Psoas muscle (tissue), 8 donors: ENCODE data around the gene MRAP. TPM values are rescaled to one million over a fixed set of nuclear protein-coding genes. Genes with fewer than 3 reads are reported as not detected.
A peak's percentile ranks its signal among the peaks of the same experiment; 100 is the strongest.

Experiments
- ATAC-seq, 4 donors: fragments of 200-7000 bp; cut with Tn5 transposase; one replicate each; pipeline ENCODE4 v1.9.1; 2020; ENCODE audit warnings: moderate library complexity in 3 of 4, mild to moderate bottlenecking in 2 of 4
- DNase-seq, 2 donors: peaks; one replicate each; pipeline ENCODE4 v3.0.0-alpha.2; 2020
- H3K27ac ChIP-seq: fragments of 200-600 bp; one replicate; pipeline ENCODE4 v1.8.0; 2022
- H3K27me3 ChIP-seq, 3 donors: fragments of 200-600 bp in 1 of 3; one replicate each; pipeline versions ENCODE4 v1.6.1 to v1.8.0; 2013 to 2022; ENCODE audit warnings: low read length in 2 of 3, mild to moderate bottlenecking in 2 of 3, moderate library complexity in 1 of 3; ENCODE audit not compliant: insufficient read depth in 3 of 3
- H3K36me3 ChIP-seq, 2 donors: fragments of 200-600 bp in 1 of 2; one replicate each; pipeline versions ENCODE4 v1.6.1 to v1.8.0; 2013 to 2022; ENCODE audit warnings: low read depth in 1 of 2, mild to moderate bottlenecking in 1 of 2, moderate library complexity in 1 of 2; ENCODE audit not compliant: insufficient read depth in 1 of 2
- H3K4me1 ChIP-seq: fragments of 200-600 bp; one replicate; pipeline ENCODE4 v1.8.0; 2022
- H3K4me3 ChIP-seq: fragments of 200-600 bp; one replicate; pipeline ENCODE4 v1.8.0; 2022; ENCODE audit warnings: mild to moderate bottlenecking
- H3K9me3 ChIP-seq: fragments of 200-600 bp; one replicate; pipeline ENCODE4 v1.8.0; 2022
- CTCF ChIP-seq: fragments of 200-600 bp; IDR thresholded peaks from one replicate; pipeline ENCODE4 v1.8.0; 2022; ENCODE audit warnings: antibody characterized with exemption
- WGBS, 3 donors: extraction: QIAGEN DNeasy Blood & Tissue Kit; methylation state at CpG; one replicate each; pipeline versions ENCODE4 v1.1.6 to v1.1.7; 2013; 5-methylcytosine and 5-hydroxymethylcytosine counted together
- intact Hi-C, 2 donors: fragments of 100-400 bp; cut with DNase I; formaldehyde crosslinking; loops; one replicate each; pipeline versions ENCODE4 v1.11.0 to v1.14.2; 2022
- polyA plus RNA-seq, 3 donors: library from polyadenylated mRNA; stranded (reverse); fragments of 200-250 nt; gene quantifications; one replicate each; pipeline ENCODE4 v1.2.3, GENCODE V29; 2013
- total RNA-seq, 4 donors: library from RNA; stranded (reverse); fragmentation: NEBNext Ultra II Directional in 2 of 4; extraction: Animal tissue kit (Norgen Biotek cat#: 25700) in 2 of 4; gene quantifications; one replicate each; pipeline versions ENCODE4 v1.2.1 to v1.2.4, GENCODE V29; 2021 to 2023
- donor health status: healthy with polysubstance abuse.
- donor health status: DM: no; HTN: no; CAD: no; lungs with moderate emphysema.
- donor health status: Bipolar disorder and iron deficiency.
- donor health status: healthy.
- donor health status: DM: yes; HTN: yes; CAD: no.
- donor health status: DM: no; HTN: no; CAD: no.
- donor health status: DM: no; HTN: no; CAD: no.
- donor health status: DM: yes; HTN: yes; CAD: no.

Gene MRAP
- total and polyA plus RNA-seq, 7 donors: 0.16 to 3.1 (median 0.37) TPM; not detected in 2

GRCh38 chr21:32335601-32336575 lies 37.2 kb downstream of the MRAP start:
- intact Hi-C loops: no loop called here
- H3K27ac ChIP-seq: no peak overlapping the region
- H3K36me3 ChIP-seq: peaks cover 3 to 93% of the 10 kb centered on the region in 2 donors
- no peak for DNase-seq
- peak; percentile 36 to 68 (median 59) for ATAC-seq
- H3K4me1 ChIP-seq: no peaks in the 10 kb centered on the region
- H3K27me3 ChIP-seq: no peaks in the 10 kb centered on the region
- TF ChIP-seq CTCF: no peak
- H3K9me3 ChIP-seq: no peaks in the 10 kb centered on the region
- no peak overlapping the region for H3K4me3 ChIP-seq
- WGBS, 3 donors: 65 to 87% (median 72%) methylated on average over 27 of the region's 27 CpGs

GRCh38 chr21:32336711-32337110 lies 38.1 kb downstream of the MRAP start:
- ATAC-seq (peak; percentile 43 to 76 (median 69)), DNase-seq (no peak)
- Histone ChIP-seq H3K4me1 (no peaks in the 10 kb centered on the region), H3K36me3 (peaks cover 5 to 93% of the 10 kb centered on the region in 2 donors), H3K27me3 (no peaks in the 10 kb centered on the region), H3K27ac (no peak overlapping the region), H3K4me3 (no peak overlapping the region), H3K9me3 (no peaks in the 10 kb centered on the region)
- intact Hi-C loops: no loop called here
- WGBS, 3 donors: 47 to 59% (median 59%) methylated on average over 1 of the region's 1 CpG
- no peak for TF ChIP-seq CTCF

- WGBS, 3 donors: 90 to 95% (median 92%) methylated on average over 8 of the region's 8 CpGs
- H3K36me3 ChIP-seq: peaks cover 5 to 95% of the 10 kb centered on the region in 2 donors
- ATAC-seq (peak in 1 of 4 donors; percentile 17), DNase-seq (no peak)
- TF ChIP-seq CTCF: no peak
- no peak overlapping the region for H3K4me3 ChIP-seq
- no peaks in the 10 kb centered on the region for H3K27me3 ChIP-seq
- H3K9me3 ChIP-seq: no peaks in the 10 kb centered on the region
- intact Hi-C loops: no loop called here
- H3K27ac ChIP-seq: no peak overlapping the region
- H3K4me1 ChIP-seq: no peaks in the 10 kb centered on the region
These were observed 38.6 kb downstream of the MRAP start for GRCh38 chr21:32337206-32337605.

- no peak for ATAC-seq
- H3K4me3 ChIP-seq: no peak overlapping the region
- no peaks in the 10 kb centered on the region for H3K4me1 ChIP-seq
- WGBS, 3 donors: 83 to 86% (median 85%) methylated on average over 23 of the region's 23 CpGs
- no peak overlapping the region for H3K27ac ChIP-seq
- no peaks in the 10 kb centered on the region for H3K9me3 ChIP-seq
- no peak for TF ChIP-seq CTCF
- intact Hi-C loops: no loop called here
- peaks cover 5 to 97% of the 10 kb centered on the region in 2 donors for H3K36me3 ChIP-seq
- H3K27me3 ChIP-seq: no peaks in the 10 kb centered on the region
- no peak for DNase-seq
These were observed 39.7 kb downstream of the MRAP start for GRCh38 chr21:32338209-32338921.
